ENCODE data around the gene TPD52L1.
"Not testable (repeated sequence)": the region's sequence is repeated elsewhere in the genome, so short reads cannot be mapped to it uniquely, and the experiment has no call there.

Gene TPD52L1

GRCh38 chr6:125279961-125280360 lies 126.4 kb downstream of the TPD52L1 start:
- no peak for DNase-seq

- not testable (repeated sequence) for DNase-seq
Observed at GRCh38 chr6:125280370-125281035, 126.9 kb downstream of the TPD52L1 start.

DNA sequence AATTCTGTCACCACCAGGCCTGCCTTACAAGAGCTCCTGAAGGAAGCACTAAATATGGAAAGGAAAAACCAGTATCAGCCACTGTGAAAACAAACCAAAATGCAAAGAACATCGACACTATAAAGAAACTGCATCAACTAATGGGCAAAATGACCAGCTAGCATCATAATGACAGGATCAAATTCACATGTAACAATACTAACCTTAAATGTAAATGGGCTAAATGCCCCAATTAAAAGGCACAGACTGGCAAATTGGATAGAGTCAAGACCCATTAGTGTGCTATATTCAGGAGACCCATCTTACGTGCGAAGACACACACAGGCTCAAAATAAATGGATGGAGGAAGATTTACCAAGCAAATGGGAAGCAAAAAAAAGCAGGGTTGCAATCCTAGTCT lies 128.9 kb downstream of the TPD52L1 start:
- not testable (repeated sequence) for DNase-seq

DNA sequence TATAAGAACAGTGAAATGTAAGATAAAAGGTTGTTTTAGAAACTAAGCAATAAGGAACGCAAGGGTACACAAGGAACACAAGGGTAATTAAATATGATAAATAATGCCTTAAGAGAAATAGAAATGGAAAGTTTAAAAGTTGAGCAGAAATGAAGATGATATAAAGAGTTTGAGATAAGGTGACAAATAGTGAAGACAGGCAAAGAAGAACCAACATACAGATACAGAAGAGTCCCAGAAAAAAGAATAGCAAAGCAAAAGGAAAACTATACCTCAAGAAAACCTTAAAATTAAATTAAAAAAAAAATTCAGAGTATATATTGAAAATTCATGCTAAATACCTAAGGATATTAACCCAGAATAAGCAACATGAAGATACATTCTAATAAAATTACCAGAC lies 131.8 kb downstream of the TPD52L1 start:
- DNase-seq = no peak

DNA sequence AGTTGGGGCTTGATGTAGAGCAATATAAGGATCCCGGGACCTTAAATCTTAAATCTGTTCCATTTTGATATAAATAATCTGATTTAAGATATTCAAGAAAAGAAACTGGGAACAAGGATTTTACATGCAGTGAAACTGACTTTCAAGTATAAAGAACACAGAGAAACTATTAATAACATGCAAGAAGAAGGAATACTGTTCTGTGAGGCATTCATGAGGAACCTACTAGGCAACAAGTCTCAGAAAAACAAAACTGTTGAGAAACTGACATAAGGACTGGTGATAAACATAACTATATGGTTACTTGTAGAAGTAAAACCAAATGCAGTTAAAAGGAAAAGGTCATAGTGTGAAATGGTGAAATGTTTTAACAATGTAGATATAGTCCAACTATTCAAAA lies 132.4 kb downstream of the TPD52L1 start:
- DNase-seq = no peak

DNA sequence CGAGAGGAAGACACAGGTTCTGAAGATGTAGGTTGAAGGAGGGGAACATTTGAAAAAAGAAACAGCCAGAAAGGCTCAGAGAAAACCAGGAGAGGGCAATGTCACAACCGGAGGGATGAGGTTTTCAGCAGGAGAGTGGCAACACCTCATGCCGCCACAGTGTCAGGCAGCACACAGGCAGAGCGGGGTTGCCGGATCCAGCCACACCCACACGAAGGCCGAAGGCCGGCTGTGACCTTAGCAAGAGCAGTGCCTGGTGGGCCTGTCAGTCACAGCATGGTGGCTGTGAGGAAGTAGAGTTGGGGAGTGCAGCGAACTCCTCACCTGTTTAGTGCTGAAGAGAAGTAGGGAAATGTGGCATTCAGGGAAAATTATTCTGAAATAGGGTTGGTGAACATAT lies 134.1 kb downstream of the TPD52L1 start:
- no peak for DNase-seq

DNA sequence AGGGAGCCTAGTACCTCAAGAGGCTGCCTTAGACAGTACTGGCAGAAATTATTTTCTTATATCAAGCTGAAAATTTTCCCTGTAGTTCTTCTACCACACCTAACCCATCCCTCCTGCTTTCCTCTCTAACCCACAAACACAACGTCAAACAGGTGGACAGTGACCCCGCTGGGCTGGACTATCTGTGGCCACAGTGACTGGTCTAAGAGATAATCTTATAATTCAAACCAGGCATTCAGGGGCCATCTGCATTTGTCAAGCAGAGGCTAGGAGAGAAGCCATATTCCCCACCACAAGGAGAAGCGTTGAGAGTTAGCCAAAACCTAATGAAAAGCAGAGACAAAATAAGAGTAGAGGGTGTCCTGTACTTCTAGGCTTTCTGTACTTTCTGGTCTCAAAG lies 140.0 kb downstream of the TPD52L1 start:
- no peak for DNase-seq

DNA sequence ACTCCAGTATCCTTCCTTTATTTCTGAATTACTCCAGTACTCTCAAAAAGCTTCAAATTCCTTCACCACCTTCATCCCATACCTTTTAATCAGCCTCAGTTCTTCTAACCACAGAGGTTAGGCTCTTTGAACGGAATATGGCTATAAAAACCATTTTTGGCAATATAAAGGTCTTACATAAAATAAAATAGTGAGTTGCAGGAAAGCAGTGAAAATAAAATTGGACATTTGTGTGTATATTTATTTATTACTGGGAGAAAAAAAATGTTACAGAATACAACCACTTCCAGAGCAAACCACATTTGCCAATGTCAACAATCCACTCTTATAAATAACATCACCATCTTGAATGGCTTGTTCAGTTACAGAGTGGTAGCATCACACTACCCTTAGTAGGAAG lies 140.5 kb downstream of the TPD52L1 start:
- no peak for DNase-seq

- no peak for DNase-seq
Observed at GRCh38 chr6:125294925-125295324, 141.4 kb downstream of the TPD52L1 start.

GRCh38 chr6:125296471-125296870 lies 142.9 kb downstream of the TPD52L1 start:
- DNase-seq = no peak

DNA sequence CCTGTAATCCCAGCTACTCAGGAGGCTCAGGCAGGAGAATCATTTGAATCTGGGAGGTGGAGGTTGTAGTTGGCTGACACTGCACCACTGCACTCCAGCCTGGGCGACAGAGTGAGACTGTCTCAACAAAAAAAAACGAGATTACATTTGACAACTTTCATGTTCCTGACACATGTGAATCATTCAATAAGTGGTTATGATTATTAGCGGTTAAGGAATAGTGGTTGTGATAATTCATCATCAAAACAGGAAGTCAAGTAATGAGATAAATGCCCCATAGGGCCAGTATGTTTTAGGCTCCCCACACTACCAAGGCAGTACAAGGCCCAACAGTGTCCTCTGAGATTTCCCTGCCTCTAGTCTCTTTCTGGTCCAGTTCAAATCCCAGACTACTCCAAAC lies 145.7 kb downstream of the TPD52L1 start:
- no peak for DNase-seq

DNA sequence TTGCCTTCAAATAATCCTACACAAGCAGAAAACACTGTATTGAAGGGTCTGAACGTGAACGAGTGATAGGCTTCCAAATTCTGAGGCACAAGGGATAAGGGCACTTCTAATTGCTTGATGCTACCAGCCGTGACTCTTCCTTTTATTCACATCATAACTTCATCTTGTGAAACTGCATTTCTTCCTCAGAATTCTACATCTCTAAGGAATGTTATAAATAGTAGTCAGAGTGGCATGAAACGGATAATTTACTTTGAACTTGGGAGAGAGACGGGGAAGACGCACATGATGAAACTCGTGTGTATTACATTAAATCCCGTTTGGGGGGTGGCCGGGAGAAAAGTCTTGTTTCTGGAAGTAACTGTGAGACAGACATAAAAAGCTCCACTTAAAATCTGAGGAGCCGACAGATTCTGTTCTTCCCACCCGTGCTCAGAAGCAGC lies 147.4 kb downstream of the TPD52L1 start:
- no peak for DNase-seq

GRCh38 chr6:125301435-125302391 lies 148.1 kb downstream of the TPD52L1 start, which contains the start of gene HDDC2:
Gene HDDC2, minus strand, starts transcription at chr6:125301967. Its CDS starts 35 bp downstream, at chr6:125301932.
- no peak for DNase-seq

DNA sequence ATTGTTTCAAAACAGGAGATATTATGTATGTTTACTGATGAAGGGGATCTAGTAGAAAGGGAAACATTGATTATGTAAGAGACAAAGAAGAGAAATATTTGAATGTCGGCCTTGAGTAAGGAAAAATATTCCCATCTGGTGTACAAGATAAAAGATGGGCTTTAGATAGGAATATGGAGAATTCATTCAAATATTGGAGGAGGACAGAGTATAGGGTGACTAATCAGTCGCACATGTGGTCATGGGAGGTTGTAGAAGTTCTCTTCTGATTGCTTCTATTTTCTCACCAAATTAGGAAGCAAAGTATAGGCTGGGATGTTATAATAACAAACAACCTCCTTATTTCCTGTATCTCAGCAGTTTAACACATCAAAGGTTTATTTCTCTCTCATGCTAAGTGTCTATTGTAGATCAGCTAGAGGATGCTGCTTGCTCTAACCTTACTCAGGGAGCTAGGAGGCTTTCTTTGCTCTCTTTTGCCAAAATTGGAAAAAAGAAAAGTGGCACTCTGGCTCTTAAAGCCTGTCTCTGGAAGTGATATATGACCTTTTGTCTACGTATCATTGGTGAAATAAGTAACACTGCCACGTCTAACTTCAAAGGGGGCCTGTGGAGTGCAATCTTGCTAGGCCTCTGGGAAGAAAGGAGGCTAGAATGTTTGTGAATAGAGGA lies 149.4 kb downstream of the TPD52L1 start:
- no peak for DNase-seq

- no peak for DNase-seq
Observed at GRCh38 chr6:125303512-125303854, 149.9 kb downstream of the TPD52L1 start.

- no peak for DNase-seq
Observed at GRCh38 chr6:125304970-125305660, 151.5 kb downstream of the TPD52L1 start.

- DNase-seq = no peak
Observed at GRCh38 chr6:125306756-125307149, 153.2 kb downstream of the TPD52L1 start.

DNA sequence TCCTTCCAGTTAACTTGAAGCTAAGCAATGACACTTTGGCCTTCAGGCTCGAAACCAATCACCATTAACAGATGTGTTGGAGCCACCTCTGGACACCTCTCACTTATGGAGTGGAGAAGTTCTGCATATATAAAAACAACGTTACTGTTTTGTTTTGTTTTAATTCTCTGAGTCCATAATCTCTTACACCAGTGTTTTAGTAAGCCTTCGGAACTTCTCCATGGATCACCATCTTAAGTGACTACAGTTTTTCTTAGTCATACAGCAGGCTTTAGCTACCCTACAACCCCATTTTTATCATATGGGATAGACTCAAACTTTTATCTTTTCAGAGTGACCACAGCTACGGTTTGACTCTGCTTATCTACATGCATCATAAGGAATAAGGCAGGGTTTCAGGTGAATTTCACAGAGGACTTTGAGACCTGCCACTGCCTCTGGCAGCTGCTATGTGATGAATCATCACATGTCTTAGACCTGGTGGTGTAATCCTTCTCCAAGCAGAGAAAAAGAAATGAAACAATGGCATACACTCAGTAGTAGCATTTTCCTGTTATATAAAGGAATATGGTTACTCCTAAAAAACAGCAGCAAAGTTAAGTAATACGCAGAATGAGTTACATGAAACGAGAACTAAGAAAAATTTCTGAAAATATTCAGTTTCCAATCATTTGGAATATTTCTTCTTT lies 153.7 kb downstream of the TPD52L1 start:
- DNase-seq = no peak

DNA sequence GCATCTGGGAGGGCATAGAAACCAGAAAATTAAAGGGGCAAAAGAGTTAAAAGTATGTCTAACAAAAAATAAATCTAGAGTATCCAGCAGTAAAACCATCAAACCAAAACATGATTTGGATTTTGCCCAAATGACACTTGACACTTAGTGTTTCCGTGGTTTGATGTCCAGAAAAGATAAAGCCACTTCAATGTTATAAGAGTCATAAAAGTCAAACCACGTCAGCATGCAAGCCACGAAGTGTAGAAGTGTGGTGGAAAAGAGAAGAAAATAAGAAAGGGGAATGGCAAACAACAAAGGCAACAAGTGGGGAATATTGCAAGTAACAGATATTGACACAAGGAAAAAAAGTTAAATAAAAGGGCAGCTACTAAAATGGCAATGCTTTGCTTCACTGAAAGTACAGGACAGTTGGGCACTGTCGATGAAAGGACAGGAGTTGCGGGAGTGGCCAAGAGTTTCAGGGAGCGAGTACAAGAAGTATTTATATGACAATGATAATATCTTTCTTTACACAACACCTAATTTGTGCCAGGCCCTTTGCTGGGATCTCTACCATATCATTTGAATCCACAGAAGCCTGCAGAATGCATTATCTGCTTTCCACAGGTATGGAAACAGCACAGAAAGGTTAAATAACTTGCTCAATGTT lies 154.5 kb downstream of the TPD52L1 start:
- no peak for DNase-seq

DNA sequence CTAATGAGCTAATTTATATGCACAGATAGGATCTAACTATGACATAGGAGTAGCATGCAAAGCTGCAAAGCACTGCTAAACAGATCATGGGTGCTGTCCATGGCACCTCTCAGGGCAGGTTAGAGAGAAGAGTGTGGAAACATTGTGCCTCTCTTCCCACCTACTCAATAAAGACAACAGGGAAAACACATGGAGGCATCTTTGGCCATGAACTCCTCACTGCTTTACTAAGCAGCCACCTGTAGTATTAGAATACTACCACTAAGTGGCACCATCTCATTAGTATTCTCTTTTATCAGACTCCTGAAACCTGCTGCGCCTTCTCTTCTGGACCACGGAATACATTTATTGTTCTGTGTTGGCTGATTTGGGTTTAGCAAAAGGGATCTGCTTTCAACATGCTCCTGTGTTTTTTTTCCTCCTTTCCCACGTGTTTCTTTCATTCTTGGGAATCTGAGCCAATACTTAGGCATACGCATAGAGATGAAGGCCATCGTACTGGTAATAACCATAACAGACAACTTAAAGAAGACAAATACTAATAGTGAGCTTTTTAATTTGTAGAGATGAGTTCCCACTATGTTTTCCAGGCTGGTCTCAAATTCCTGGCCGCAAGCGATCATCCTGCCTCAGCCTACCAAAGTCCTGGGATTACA lies 157.5 kb downstream of the TPD52L1 start:
- peak; percentile 38 for DNase-seq

DNA sequence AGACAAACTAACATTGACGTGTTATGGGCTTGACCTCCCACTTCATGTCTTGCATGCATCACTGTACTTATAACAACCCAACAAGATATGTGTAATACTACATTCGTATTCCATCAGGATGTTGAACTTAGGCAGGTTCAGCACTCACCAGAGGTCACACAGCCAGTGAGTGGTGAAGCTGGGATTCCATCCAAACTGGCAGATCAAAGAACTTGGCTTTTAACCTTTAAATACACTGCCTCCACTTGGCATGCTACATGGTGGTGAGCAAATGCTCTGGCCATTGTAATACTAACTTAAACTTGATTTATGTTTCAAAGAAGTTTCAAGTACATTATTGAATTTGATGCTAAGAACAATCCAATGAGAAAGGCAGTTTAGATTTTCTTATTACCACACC lies 158.9 kb downstream of the TPD52L1 start:
- no peak for DNase-seq

Measured in COR-L47 (cell line).